Mesenteric fat pad (tissue), 1 donor: ENCODE data around the gene PAIP1. TPM values are rescaled to one million over a fixed set of nuclear protein-coding genes. Genes with fewer than 3 reads are reported as not detected.
"Not testable (repeated sequence)": the region's sequence is repeated elsewhere in the genome, so short reads cannot be mapped to it uniquely, and the experiment has no call there.

Experiments
- DNase-seq: peaks from one replicate; pipeline ENCODE4 v3.0.0-alpha.2; 2020; ENCODE audit warnings: low spot score
- total RNA-seq: library from RNA; stranded (reverse); fragmentation: NEBNext Ultra II Directional; extraction: Animal tissue kit (Norgen Biotek cat#: 25700); gene quantifications from one replicate; pipeline ENCODE4 v1.2.1, GENCODE V29; 2021
- donor health status: DM: yes; HTN: yes; CAD: no.

PAIP1 gene
- total RNA-seq, 1 donor from 2014 or later: 89.0 TPM

GRCh38 chr5:43523662-43524072 lies 33.2 kb downstream of the PAIP1 start:
- no peak for DNase-seq

GRCh38 chr5:43520615-43521014 lies 36.3 kb downstream of the PAIP1 start:
- DNase-seq: no peak

- no peak for DNase-seq
Observed at GRCh38 chr5:43515678-43516048, 41.2 kb downstream of the PAIP1 start.

- DNase-seq: peak; percentile 97
Observed at GRCh38 chr5:43514816-43515677, 41.8 kb downstream of the PAIP1 start, which contains the start of gene C5orf34. Gene C5orf34, minus strand, starts transcription at chr5:43515148. Its CDS starts 5,809 bp downstream, at chr5:43509339.

GRCh38 chr5:43514471-43514815 lies 42.4 kb downstream of the PAIP1 start:
- DNase-seq: no peak

GRCh38 chr5:43514025-43514424 lies 42.9 kb downstream of the PAIP1 start:
- DNase-seq: no peak

- DNase-seq: not testable (repeated sequence)
Observed at GRCh38 chr5:43511062-43511461, 45.8 kb downstream of the PAIP1 start.

GRCh38 chr5:43498581-43498980 lies 58.3 kb downstream of the PAIP1 start:
- DNase-seq: no peak

GRCh38 chr5:43497311-43498104 lies 59.4 kb downstream of the PAIP1 start:
- DNase-seq: no peak

GRCh38 chr5:43491326-43491725 lies 65.6 kb downstream of the PAIP1 start:
- no peak for DNase-seq

- no peak for DNase-seq
Observed at GRCh38 chr5:43486353-43486752, 70.5 kb downstream of the PAIP1 start.

GRCh38 chr5:43485406-43485805 lies 71.5 kb downstream of the PAIP1 start:
- no peak for DNase-seq

- peak; percentile 95 for DNase-seq
Observed at GRCh38 chr5:43484106-43484849, 72.6 kb downstream of the PAIP1 start.

GRCh38 chr5:43483298-43484105 lies 73.4 kb downstream of the PAIP1 start, which contains the start of gene TMEM267:
Gene TMEM267, minus strand, starts transcription at chr5:43483865. Its CDS starts 29,896 bp downstream, at chr5:43453969.
- peak; percentile 96 for DNase-seq

- DNase-seq: no peak
Observed at GRCh38 chr5:43482490-43483297, 74.2 kb downstream of the PAIP1 start.
